Stimulated activated CD8-positive, alpha-beta memory T cell treated with anti-CD3 and anti-CD28 coated beads, Interleukin-4, amount 100 ng/mL, for 1 hour (primary cell): ENCODE data around the gene ZIC4.

Source experiments
- DNase-seq, 2 donors: peaks; one replicate each; pipeline ENCODE4 v3.0.0-alpha.2; 2020; ENCODE audit warnings: low read depth in 2 of 2, low spot score in 1 of 2

Gene ZIC4

GRCh38 chr3:147356145-147356908, 50.0 kb downstream of the ZIC4 start:
- no peak for DNase-seq

GRCh38 chr3:147355753-147356090, 50.6 kb downstream of the ZIC4 start:
- no peak for DNase-seq

- DNase-seq = no peak
These were observed 51.1 kb downstream of the ZIC4 start for GRCh38 chr3:147355084-147355752.

- DNase-seq = no peak
These were observed 51.7 kb downstream of the ZIC4 start for GRCh38 chr3:147354623-147355022.

- DNase-seq = no peak
These were observed 55.0 kb downstream of the ZIC4 start for GRCh38 chr3:147351301-147351700.

- no peak for DNase-seq
These were observed 57.4 kb downstream of the ZIC4 start for GRCh38 chr3:147348976-147349375.

- DNase-seq = no peak
These were observed 62.4 kb downstream of the ZIC4 start for GRCh38 chr3:147343926-147344325.

GRCh38 chr3:147341727-147342126, 64.6 kb downstream of the ZIC4 start:
- DNase-seq = no peak

GRCh38 chr3:147336543-147337278, 69.6 kb downstream of the ZIC4 start:
- no peak for DNase-seq
